Bladder microvascular endothelial cell (primary cell): ENCODE results near the gene ANKZF1. TPM values are rescaled to one million over a fixed set of nuclear protein-coding genes. Genes with fewer than 3 reads are reported as not detected.

Experiments used
- total RNA-seq: library from RNA; depleted of rRNA; stranded (reverse); fragments of >200 nt; gene quantifications from 2 replicates; pipeline ENCODE4 v1.2.3, GENCODE V29; 2014

Gene ANKZF1
- 19.3 and 23.1 TPM in 2 replicates for total RNA-seq

GRCh38 chr2:219229305-219230058, at the start of gene ANKZF1, which contains the start of gene ATG9A:
Gene ANKZF1, plus strand, starts transcription at chr2:219229806. Its CDS starts 452 bp downstream, at chr2:219230258.
Gene ATG9A, minus strand, starts transcription at chr2:219229636. Its CDS starts 1,612 bp downstream, at chr2:219228024.

GRCh38 chr2:219206328-219207133, 23.1 kb upstream of the ANKZF1 start, which contains the start of gene ZFAND2B:
Gene ZFAND2B, plus strand, starts transcription at chr2:219206782. Its CDS starts 206 bp downstream, at chr2:219206988.

GRCh38 chr2:219218732-219219701, 10.6 kb upstream of the ANKZF1 start, which contains the start of gene ABCB6:
Gene ABCB6, minus strand, starts transcription at chr2:219218958. Its CDS starts 285 bp downstream, at chr2:219218673.

GRCh38 chr2:219245148-219245898, 15.7 kb downstream of the ANKZF1 start, which contains the start of the genes GLB1L and STK16:
Gene GLB1L, minus strand, starts transcription at chr2:219245444. Its CDS starts 1,871 bp downstream, at chr2:219243573.
Gene STK16, plus strand, starts transcription at chr2:219245479. Its CDS starts 521 bp downstream, at chr2:219246000.

GRCh38 chr2:219252900-219253752, 23.5 kb downstream of the ANKZF1 start, which contains the start of gene TUBA4B:
Gene TUBA4B, plus strand, starts transcription at chr2:219253243. Its CDS starts 165 bp downstream, at chr2:219253408.

GRCh38 chr2:219253753-219254589, 24.4 kb downstream of the ANKZF1 start, which contains the start of gene TUBA4A:
Gene TUBA4A, minus strand, starts transcription at chr2:219253918. Its CDS starts 60 bp downstream, at chr2:219253858.

GRCh38 chr2:219279151-219279915, 49.7 kb downstream of the ANKZF1 start, which contains the start of gene DNAJB2:
Gene DNAJB2, plus strand, starts transcription at chr2:219279366. Its CDS starts 468 bp downstream, at chr2:219279834.

Other genes starting within 250 kb of the ANKZF1 start
- gene FEV, start 244.6 kb upstream of the ANKZF1 start, total RNA-seq: not detected in 2 replicates
- gene CRYBA2, start 236.4 kb upstream of the ANKZF1 start, total RNA-seq: not detected in 2 replicates
- gene CFAP65, start 188.3 kb upstream of the ANKZF1 start, total RNA-seq: not detected in 2 replicates
- not detected in 2 replicates for gene IHH, start 168.9 kb upstream of the ANKZF1 start, total RNA-seq
- 14.9 and 24.1 TPM in 2 replicates for gene NHEJ1, start 69.0 kb upstream of the ANKZF1 start, total RNA-seq
- 0.81 and 4.5 TPM in 2 replicates for gene SLC23A3, start 59.8 kb upstream of the ANKZF1 start, total RNA-seq
- 21.4 and 39.2 TPM in 2 replicates for gene CNPPD1, start 52.9 kb upstream of the ANKZF1 start, total RNA-seq
- 49.7 TPM in 2 replicates for gene RETREG2, start 51.5 kb upstream of the ANKZF1 start, total RNA-seq
- gene ZFAND2B, start 23.0 kb upstream of the ANKZF1 start, total RNA-seq: 21.0 and 22.2 TPM in 2 replicates
- gene ABCB6, start 10.8 kb upstream of the ANKZF1 start, total RNA-seq: 31.4 and 45.8 TPM in 2 replicates
- gene ATG9A, start 170 bp upstream of the ANKZF1 start, total RNA-seq: 36.8 and 60.8 TPM in 2 replicates
- 4.2 and 6.6 TPM in 2 replicates for gene GLB1L, start 15.6 kb downstream of the ANKZF1 start, total RNA-seq
- gene STK16, start 15.7 kb downstream of the ANKZF1 start, total RNA-seq: 16.5 and 21.8 TPM in 2 replicates
- not detected in 2 replicates for gene TUBA4B, start 23.4 kb downstream of the ANKZF1 start, total RNA-seq
- gene TUBA4A, start 24.1 kb downstream of the ANKZF1 start, total RNA-seq: 9.0 and 18.1 TPM in 2 replicates
- gene DNAJB2, start 49.6 kb downstream of the ANKZF1 start, total RNA-seq: 18.0 and 40.7 TPM in 2 replicates
- 0.16 TPM in 1 of 2 replicates, not detected in the other for gene PTPRN, start 79.6 kb downstream of the ANKZF1 start, total RNA-seq
- not detected in 2 replicates for gene RESP18, start 102.9 kb downstream of the ANKZF1 start, total RNA-seq
- gene DNPEP, start 158.1 kb downstream of the ANKZF1 start, total RNA-seq: 40.3 and 51.7 TPM in 2 replicates
- gene DES, start 188.6 kb downstream of the ANKZF1 start, total RNA-seq: not detected in 2 replicates
- gene SPEG, start 205.0 kb downstream of the ANKZF1 start, total RNA-seq: 0.44 and 0.65 TPM in 2 replicates